Panc1 (cell line): ENCODE data around the gene FBXW8. TPM values are rescaled to one million over a fixed set of nuclear protein-coding genes. Genes with fewer than 3 reads are reported as not detected.

Source experiments
- ATAC-seq: fragments of 200-7000 bp; cut with Tn5 transposase; 2 replicates; pipeline ENCODE4 v1.9.1; 2020; ENCODE audit warnings: mild to moderate bottlenecking, moderate library complexity
- BruUV-seq: library from RNA; stranded (reverse); fragments of 400-500 nt; replicated peaks from 2 replicates; lab custom pipeline; 2021; lab: Mats Ljungman, UMichigan
- CTCF ChIA-PET: fragments of 300-600 bp; sonication (Branson Sonifier 250); formaldehyde crosslinking; loops from one replicate; lab custom pipeline; 2022; ENCODE audit warnings: antibody characterized with exemption; lab: Charles Lee
- POLR2A ChIA-PET: fragments of 300-600 bp; sonication (Branson Sonifier 250); formaldehyde crosslinking; loops from one replicate; lab custom pipeline; 2022; ENCODE audit warnings: antibody characterized with exemption; lab: Charles Lee
- DNase-seq: peaks from one replicate; pipeline ENCODE4 v3.0.0-alpha.2; 2010; ENCODE audit warnings: low read depth, low spot score
- H3K27ac ChIP-seq: 2 replicates; pipeline ENCODE4 v1.5.1; 2011; ENCODE audit warnings: mild to moderate bottlenecking, low read length, inconsistent platforms
- H3K27me3 ChIP-seq: fragments of 200-500 bp; sonication (Bioruptor generic); 2 replicates; pipeline ENCODE4 v1.6.0; 2014; ENCODE audit warnings: low read length, inconsistent platforms; ENCODE audit not compliant: control insufficient read depth, insufficient read depth
- H3K36me3 ChIP-seq: fragments of 200-500 bp; sonication (Bioruptor generic); 2 replicates; pipeline ENCODE4 v1.5.1; 2014; ENCODE audit warnings: inconsistent platforms, mild to moderate bottlenecking, low read length, moderate library complexity; ENCODE audit not compliant: control insufficient read depth, insufficient read depth
- H3K4me1 ChIP-seq: 2 replicates; pipeline ENCODE4 v1.5.1; 2011; ENCODE audit warnings: inconsistent platforms, mild to moderate bottlenecking, low read length, moderate library complexity; ENCODE audit not compliant: control insufficient read depth, insufficient read depth
- H3K4me3 ChIP-seq, 2 experiments: 2 replicates each; pipeline ENCODE4 v1.5.1; 2011 to 2012; ENCODE audit warnings: low read depth in 2 of 2, low read length in 2 of 2, mild to moderate bottlenecking in 2 of 2, inconsistent platforms in 1 of 2, moderate library complexity in 1 of 2
- H3K9me3 ChIP-seq: fragments of 200-500 bp; sonication (Bioruptor generic); 2 replicates; pipeline ENCODE4 v1.5.1; 2014; ENCODE audit warnings: low read depth, mild to moderate bottlenecking, inconsistent platforms, low read length, moderate library complexity; ENCODE audit not compliant: control insufficient read depth, insufficient read depth
- POLR2AphosphoS5 ChIP-seq: IDR thresholded peaks from 2 replicates; pipeline ENCODE4 v1.6.1; 2012; ENCODE audit warnings: mild to moderate bottlenecking, low read depth, low read length, moderate library complexity
- SIN3A ChIP-seq: IDR thresholded peaks from 2 replicates; pipeline ENCODE4 v1.6.1; 2012; ENCODE audit warnings: low read depth, mild to moderate bottlenecking, low read length, moderate library complexity, borderline replicate concordance; ENCODE audit not compliant: insufficient read depth
- TCF7L2 ChIP-seq: IDR thresholded peaks from 2 replicates; pipeline ENCODE4 v1.6.1; 2011; ENCODE audit warnings: mild to moderate bottlenecking, low read depth, low read length, inconsistent platforms
- in situ Hi-C: cut with HindIII; loops from 2 replicates; pipeline ENCODE4 v1.10.0; 2016; ENCODE audit warnings: low sequenced_read_pairs, low pct_unique_long_range_greater_than_20kb
- intact Hi-C: fragments of 100-400 bp; cut with micrococcal nuclease; formaldehyde crosslinking; loops from one replicate; pipeline ENCODE4 v1.10.0; 2022; ENCODE audit not compliant: unreplicated experiment
- total RNA-seq: library from RNA; stranded (reverse); gene quantifications from one replicate; pipeline ENCODE4 v1.2.1, GENCODE V29; 2021; ENCODE audit not compliant: unreplicated experiment
- TF ChIP-seq, protein P1 (sequence below), 2 experiments: IDR thresholded peaks; 2 replicates each; pipeline ENCODE4 v1.6.1; 2011 to 2012; ENCODE audit warnings: low read depth in 2 of 2, control low read depth in 1 of 2, low read length in 1 of 2, mild to moderate bottlenecking in 1 of 2, moderate library complexity in 1 of 2; ENCODE audit not compliant: insufficient read depth in 1 of 2
- TF ChIP-seq, protein P2 (sequence below): fragments of 450-650 bp; IDR thresholded peaks from 2 replicates; pipeline ENCODE4 v1.5.1; 2017; ENCODE audit warnings: mild to moderate bottlenecking

FBXW8 gene
- total RNA-seq, 1 experiment from 2014 or later = 18.0 TPM

DNA sequence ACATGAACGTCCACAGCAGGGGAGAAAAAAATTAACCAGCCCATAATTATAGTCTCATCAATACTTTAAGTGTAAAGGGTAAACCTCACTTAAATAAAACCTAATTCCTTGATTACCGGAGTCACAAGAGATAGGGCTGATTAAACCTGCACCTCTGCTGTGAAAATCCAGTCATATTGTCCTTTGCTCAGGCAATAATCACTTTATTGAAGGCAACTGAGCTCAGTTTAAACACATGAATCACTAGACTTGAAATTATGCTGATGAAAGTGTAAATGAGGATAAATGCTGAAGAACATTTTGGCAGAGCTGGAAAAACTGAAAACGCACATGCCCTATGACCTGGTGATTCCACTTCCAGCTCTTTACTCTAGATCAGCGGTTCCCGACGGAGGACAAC lies 22.9 kb upstream of the FBXW8 start:
- no peak for ATAC-seq
- ChIA-PET CTCF (no interaction called here), POLR2A (no interaction called here)
- intact Hi-C loops = loop anchor here (10.0 kb wide), 1 partner anchor 153 kb away; the partner anchor contains the start of genes RNFT2 and SPRING1
- no peak overlapping the region for H3K27ac ChIP-seq
- H3K4me3 ChIP-seq = no peak overlapping the region
- TF ChIP-seq TCF7L2 = no peak
- TF ChIP-seq SIN3A = no peak
- TF ChIP-seq, protein P1, sequence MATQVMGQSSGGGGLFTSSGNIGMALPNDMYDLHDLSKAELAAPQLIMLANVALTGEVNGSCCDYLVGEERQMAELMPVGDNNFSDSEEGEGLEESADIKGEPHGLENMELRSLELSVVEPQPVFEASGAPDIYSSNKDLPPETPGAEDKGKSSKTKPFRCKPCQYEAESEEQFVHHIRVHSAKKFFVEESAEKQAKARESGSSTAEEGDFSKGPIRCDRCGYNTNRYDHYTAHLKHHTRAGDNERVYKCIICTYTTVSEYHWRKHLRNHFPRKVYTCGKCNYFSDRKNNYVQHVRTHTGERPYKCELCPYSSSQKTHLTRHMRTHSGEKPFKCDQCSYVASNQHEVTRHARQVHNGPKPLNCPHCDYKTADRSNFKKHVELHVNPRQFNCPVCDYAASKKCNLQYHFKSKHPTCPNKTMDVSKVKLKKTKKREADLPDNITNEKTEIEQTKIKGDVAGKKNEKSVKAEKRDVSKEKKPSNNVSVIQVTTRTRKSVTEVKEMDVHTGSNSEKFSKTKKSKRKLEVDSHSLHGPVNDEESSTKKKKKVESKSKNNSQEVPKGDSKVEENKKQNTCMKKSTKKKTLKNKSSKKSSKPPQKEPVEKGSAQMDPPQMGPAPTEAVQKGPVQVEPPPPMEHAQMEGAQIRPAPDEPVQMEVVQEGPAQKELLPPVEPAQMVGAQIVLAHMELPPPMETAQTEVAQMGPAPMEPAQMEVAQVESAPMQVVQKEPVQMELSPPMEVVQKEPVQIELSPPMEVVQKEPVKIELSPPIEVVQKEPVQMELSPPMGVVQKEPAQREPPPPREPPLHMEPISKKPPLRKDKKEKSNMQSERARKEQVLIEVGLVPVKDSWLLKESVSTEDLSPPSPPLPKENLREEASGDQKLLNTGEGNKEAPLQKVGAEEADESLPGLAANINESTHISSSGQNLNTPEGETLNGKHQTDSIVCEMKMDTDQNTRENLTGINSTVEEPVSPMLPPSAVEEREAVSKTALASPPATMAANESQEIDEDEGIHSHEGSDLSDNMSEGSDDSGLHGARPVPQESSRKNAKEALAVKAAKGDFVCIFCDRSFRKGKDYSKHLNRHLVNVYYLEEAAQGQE (IDR thresholded peaks at IDR 0.05; ENCODE audit: insufficient read depth in 1 of 2, low read depth in 2 of 2, low read length in 1 of 2) = no peak
- TF ChIP-seq, protein P2, sequence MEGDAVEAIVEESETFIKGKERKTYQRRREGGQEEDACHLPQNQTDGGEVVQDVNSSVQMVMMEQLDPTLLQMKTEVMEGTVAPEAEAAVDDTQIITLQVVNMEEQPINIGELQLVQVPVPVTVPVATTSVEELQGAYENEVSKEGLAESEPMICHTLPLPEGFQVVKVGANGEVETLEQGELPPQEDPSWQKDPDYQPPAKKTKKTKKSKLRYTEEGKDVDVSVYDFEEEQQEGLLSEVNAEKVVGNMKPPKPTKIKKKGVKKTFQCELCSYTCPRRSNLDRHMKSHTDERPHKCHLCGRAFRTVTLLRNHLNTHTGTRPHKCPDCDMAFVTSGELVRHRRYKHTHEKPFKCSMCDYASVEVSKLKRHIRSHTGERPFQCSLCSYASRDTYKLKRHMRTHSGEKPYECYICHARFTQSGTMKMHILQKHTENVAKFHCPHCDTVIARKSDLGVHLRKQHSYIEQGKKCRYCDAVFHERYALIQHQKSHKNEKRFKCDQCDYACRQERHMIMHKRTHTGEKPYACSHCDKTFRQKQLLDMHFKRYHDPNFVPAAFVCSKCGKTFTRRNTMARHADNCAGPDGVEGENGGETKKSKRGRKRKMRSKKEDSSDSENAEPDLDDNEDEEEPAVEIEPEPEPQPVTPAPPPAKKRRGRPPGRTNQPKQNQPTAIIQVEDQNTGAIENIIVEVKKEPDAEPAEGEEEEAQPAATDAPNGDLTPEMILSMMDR = no peak
- H3K36me3 ChIP-seq = no peaks in the 10 kb centered on the region
- BruUV-seq = no TSS peak
- no peak for DNase-seq
- H3K4me1 ChIP-seq = no peaks in the 10 kb centered on the region; the same call in 1 of the 2 replicates
- in situ Hi-C loops = no loop called here
- peaks cover 2% of the 10 kb centered on the region for H3K27me3 ChIP-seq
- no peaks in the 10 kb centered on the region for H3K9me3 ChIP-seq

DNA sequence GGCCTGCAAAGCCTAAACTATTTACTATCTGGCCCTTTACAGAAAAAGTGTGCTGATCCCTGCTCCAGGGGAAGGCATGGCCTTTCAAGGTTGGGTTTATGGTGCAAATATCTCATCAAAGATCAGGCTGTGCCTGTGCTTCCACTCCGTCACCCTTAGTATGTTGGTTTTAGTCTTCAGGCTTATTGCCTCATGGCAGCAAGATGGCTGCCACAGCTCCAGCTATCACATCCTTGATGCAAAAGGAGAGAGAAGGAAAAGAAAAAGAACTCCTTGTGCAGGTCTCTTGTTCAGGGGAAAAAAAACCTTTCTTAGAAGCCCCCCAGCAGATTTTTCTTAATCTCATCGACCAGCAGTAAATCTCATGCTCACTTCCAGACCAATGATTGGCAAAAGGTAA lies 20.4 kb upstream of the FBXW8 start:
- Histone ChIP-seq H3K36me3 (no peaks in the 10 kb centered on the region), H3K4me1 (no peaks in the 10 kb centered on the region; the same call in 1 of the 2 replicates), H3K4me3 (no peak overlapping the region), H3K27me3 (peaks cover 1% of the 10 kb centered on the region; the same call in 1 of the 2 replicates), H3K27ac (no peak overlapping the region), H3K9me3 (no peaks in the 10 kb centered on the region)
- in situ Hi-C loops (no loop called here), intact Hi-C loops (no loop called here)
- TF ChIP-seq, protein P1 (IDR thresholded peaks at IDR 0.05; ENCODE audit: insufficient read depth in 1 of 2, low read depth in 2 of 2, low read length in 1 of 2) = no peak
- TF ChIP-seq POLR2AphosphoS5 (no peak), SIN3A (no peak), TCF7L2 (no peak)
- TF ChIP-seq, protein P2 = no peak
- ATAC-seq (no peak), DNase-seq (no peak)
- POLR2A ChIA-PET = no interaction called here
- CTCF ChIA-PET = no interaction called here
- BruUV-seq = no TSS peak
